SKM-1 treated with dmso at 0.1 percent for 144 hours (cell line): ENCODE measurements around the gene KISS1R.
A peak's percentile ranks its signal among the peaks of the same experiment; 100 is the strongest.
"Not testable (repeated sequence)": the region's sequence is repeated elsewhere in the genome, so short reads cannot be mapped to it uniquely, and the experiment has no call there.

Experiments
- DNase-seq: peaks from one replicate; lab custom pipeline; 2025; ENCODE audit not compliant: unreplicated experiment; lab: John Stamatoyannopoulos, UW

KISS1R gene

DNA sequence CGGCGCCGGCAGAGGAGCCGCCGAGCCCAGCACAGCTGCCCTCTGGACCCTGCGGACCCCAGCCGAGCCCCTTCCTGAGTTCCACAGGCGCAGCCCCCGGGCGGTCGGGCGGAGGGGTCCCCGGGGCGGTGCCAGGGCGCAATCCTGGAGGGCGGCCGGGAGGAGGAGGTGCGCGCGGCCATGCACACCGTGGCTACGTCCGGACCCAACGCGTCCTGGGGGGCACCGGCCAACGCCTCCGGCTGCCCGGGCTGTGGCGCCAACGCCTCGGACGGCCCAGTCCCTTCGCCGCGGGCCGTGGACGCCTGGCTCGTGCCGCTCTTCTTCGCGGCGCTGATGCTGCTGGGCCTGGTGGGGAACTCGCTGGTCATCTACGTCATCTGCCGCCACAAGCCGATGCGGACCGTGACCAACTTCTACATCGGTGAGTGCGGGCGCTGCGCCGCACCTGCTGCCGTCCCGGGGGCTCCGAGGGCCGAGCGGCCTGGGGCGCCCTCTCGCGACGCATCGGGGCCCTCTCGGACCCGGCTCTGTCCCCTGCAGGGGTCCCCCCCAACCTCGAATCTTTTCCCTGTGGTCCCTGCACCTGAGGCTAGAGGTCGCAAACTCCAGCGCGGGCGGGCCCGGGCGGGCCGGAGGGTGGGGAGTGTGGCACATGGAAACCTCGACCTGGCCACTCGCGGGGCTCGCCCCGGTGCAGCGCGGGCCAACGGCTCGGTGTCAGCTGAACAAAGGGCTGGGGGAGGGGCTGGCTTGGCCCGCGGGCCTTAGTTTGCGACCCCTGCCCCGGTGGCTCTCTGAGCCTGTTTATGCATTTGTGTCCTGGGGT is at the start of gene KISS1R:
KISS1R (plus strand) TSS at position 11 of the 829 bp plus-strand sequence; CDS start at position 181, 170 bp downstream.
- peak; percentile 24 for DNase-seq

GRCh38 chr19:867855-868457 is 49.2 kb upstream of the KISS1R start:
- no peak for DNase-seq

DNA sequence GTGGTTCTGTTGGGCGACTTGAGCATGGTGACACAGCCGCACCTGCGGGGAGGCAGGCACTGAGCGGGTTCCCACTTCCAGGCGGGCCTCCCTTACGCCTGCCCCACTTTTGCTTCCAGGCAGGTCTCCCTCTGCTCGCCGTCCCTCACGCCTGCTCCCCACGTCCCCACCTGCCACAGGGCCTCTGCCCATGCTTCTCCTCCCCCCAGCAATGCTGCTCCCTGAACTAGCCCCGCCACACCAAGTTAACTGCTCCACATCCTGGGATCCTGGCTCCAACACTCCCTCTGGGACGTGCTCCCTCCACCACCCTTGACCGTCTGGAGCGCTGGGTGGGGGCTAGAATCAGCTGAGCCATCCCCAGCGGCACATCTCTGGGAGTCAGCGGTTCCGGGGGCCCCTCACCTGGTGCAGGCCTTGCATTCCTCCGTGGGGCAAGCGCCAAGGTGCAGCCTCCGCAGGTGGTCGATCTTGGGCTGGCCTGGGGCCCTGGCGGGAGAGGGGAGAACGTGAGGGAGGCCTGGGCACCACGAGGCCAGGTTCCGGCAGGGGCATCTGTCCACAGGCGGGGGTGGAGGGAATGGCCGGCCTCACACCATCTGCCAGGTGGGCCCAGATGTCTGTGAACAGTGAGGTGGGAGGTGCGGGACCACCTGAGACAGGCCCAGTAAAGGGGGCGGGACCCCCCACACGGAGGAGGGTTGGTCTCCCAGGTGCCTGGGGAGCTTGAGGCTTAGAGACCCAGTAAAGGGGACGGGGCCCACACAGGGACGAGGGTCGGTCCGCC is 48.5 kb upstream of the KISS1R start:
- no peak for DNase-seq

- DNase-seq = no peak
Observed at GRCh38 chr19:869245-870177, 47.6 kb upstream of the KISS1R start.

DNA sequence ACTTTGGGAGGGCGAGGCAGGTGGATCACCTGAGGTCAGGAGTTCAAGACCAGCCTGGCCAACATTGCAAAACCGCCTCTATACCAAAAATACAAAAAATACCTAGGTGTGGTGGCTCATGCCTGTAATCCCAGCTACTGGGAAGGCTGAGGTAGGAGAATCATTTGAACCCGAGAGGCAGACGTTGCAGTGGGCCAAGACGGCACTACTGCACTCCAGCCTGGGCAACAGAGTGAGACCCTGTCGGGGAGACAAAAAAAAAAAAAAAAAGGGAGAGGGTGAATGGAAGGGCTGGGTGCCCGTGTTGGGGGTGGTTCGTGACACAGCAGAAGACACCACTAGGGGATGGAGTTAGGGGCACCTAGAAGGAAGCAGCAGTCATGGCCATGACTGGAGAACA is 46.8 kb upstream of the KISS1R start:
- no peak for DNase-seq

DNA sequence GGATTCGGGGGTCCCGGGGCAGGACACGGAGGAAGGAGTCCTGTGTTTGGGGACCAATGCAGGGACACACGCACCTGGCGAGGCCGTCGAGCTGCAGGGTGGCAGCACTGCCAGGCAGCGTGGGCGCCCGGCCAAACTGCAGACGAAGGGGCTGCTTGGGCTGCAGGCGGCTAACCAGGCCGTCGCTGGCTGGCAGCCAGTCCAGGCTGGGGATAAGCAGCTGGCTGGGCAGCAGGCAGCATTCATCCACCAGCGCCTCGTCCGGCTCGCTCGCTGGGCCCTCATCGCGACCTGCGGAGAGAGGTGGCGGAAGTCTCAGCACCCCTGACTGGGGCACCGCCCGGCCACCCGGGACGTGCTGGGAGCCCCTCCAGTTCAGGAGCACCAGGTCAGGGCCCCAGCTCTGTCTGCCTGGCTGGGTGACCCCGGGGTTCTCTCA is 46.2 kb upstream of the KISS1R start:
- DNase-seq = no peak

DNA sequence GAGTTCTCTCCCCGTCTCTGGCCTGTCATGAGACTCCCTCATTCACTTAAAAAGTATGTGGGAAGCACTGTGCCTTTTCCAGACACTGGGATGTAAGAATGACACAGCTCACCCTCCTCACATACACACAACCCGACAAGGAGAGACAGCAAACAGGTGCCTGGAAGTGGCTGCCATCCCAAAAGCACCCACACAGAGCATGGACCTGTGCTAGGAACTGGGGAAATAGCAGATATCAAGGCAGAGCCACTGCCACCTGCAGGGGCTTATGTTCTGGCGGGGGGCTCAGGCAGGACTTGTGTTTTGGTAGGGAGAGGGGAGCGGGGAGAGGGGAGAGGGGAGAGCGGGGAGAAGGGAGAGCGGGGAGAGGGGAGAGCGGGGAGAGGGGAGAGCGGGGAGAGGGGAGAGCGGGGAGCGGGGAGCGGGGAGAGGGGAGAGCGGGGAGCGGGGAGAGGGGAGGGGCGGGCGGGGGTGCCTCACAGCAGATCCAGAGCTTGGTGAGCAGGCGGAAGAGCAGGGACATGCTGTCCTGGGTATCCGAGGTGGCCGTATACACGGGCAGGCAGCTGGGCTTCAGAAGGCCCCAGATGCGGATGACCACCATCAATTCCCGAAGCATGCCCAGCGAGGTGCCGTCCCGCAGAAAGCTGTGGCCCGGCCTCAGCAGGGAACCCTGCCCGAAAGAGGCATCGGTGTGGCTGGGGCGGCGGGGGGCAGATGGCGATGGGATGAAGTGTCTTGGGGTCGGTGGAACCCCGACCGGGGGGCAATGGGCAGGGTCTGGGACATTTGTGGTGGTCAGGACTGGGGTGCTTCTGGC is 45.5 kb upstream of the KISS1R start:
- no peak for DNase-seq

DNA sequence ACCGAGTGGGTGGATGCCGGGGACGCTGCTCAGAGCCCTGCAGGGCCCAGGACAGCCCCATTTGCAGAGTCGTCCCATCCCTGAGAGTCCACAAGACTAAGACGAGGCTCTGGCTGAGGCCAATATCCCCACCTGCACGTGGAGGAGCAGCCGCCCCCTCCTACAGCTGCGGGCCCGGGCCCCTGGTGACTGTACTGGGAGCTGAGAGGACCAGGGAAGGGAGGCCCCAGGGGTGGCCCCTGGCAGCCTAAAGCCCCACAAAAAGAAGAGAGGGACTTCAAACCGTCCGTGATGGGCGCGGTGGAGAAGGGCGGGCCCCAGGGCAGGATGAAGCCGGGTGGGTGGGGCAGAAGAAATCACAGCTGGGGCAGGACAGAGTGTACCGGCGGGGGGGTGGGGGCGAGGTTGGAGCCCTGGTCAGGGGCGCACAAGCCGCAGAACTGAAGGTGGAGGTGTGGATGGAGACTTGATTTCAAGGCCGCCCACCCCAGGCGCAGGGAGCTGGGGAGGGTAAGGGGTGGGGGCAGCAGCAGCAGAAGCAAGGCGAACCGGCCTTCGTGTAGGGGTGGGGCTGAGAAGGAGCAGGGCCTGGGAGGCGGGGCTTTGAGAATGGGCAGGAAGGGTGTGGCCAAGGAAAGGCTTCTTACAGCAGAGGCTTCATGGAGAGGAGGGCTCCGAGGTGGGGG is 44.7 kb upstream of the KISS1R start:
- DNase-seq = peak; percentile 6

GRCh38 chr19:873084-873483 is 44.0 kb upstream of the KISS1R start:
- DNase-seq = no peak

DNA sequence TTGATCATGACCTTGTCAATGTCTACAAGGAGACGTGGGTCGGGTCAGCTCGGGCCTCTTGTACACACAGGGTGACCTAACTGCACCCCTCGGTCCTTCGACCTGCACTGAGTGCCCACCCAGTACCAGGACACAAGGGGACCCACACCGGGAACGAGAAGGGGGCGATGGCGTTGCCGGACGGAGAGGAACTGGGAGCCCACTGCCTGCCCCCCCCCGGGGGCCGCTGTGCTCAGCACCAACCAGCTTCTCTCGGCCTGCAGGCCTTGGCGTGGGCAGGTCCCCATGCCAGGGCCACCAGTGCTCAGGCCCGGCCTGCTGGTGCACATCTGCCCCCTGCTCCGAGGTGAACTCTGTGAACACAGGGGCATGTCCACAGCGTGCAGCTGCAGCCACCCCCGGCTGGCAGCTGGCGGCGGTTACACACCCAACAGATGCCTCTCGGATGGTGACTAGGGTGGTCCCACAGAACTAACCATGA is 43.5 kb upstream of the KISS1R start:
- DNase-seq = no peak

DNA sequence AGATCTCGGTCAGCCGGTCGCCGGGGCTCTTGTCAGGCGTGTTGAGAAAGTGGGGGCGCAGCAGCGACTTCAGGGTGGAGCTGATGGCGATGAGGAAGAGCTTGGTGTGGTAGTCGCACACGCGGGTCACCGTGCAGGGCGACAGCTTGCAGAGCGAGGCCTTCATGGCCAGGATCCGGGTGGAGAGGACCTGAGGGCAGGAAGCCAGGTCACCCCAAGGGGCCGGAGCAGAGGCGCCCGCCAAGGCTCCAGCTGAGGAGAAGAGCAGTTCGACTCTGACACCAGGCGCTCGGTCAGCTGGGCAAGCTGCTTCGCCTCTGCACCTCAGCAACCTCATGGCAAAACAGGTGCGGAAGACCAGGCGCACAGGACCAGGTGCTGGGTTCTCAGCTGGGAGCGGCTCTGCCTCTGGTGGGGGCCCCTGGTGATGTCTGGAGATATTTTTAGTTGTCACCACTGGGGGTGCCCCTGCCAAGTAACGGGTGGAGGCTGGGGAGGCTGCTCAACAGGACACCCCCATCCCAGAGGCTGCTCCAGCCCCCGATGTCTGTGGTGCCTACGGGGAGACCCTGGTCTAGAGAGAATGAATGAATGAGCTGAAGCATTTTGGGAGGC is 41.8 kb upstream of the KISS1R start:
- DNase-seq = no peak

DNA sequence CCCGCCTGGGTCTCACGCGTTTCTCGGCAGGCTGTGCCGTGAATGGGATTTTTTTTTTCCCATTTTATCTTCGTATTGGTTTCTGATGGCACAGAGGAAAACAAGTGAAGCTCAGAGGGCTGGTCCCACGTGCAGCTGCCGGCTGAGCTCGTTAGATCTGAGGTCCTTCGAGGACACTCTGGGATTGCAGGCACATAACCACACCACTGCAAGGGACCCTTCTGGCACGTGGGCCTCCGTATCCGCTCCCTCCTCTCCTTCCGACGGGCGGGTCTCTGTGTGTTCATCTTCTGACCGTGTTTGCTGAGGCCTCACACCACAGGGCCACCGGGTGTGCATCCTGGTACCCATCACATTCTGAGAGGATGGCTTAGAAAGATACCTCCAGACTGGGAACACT is 41.0 kb upstream of the KISS1R start:
- DNase-seq = no peak

DNA sequence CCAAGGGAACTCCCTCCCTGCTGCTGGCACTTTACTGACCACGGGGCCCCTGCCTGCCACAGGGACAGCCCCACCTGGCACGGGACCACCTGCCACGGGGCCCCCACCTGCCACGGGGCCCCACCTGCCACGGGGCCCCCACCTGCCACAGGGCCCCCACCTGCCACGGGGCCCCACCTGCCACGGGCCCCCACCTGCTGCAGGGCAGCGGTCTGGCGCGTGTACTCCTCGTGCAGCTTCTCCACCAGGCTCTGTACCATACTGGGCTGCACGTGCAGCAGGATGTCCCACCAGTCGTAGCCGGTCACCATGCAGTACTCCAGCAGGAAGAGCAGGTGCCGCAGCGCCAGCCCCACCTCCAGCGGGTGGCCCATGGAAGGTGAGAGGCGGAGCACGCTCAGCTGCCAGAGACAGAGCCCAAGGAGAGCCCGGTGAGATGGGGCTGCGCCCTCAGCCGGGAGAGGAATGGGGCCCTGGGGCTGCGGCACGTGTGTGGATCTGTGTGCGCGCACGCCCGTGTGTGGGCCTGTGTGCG is 40.3 kb upstream of the KISS1R start:
- DNase-seq = no peak

GRCh38 chr19:877992-878660 is 39.0 kb upstream of the KISS1R start:
- DNase-seq = not testable (repeated sequence)

- DNase-seq = not testable (repeated sequence)
Observed at GRCh38 chr19:878751-879561, 38.2 kb upstream of the KISS1R start.

DNA sequence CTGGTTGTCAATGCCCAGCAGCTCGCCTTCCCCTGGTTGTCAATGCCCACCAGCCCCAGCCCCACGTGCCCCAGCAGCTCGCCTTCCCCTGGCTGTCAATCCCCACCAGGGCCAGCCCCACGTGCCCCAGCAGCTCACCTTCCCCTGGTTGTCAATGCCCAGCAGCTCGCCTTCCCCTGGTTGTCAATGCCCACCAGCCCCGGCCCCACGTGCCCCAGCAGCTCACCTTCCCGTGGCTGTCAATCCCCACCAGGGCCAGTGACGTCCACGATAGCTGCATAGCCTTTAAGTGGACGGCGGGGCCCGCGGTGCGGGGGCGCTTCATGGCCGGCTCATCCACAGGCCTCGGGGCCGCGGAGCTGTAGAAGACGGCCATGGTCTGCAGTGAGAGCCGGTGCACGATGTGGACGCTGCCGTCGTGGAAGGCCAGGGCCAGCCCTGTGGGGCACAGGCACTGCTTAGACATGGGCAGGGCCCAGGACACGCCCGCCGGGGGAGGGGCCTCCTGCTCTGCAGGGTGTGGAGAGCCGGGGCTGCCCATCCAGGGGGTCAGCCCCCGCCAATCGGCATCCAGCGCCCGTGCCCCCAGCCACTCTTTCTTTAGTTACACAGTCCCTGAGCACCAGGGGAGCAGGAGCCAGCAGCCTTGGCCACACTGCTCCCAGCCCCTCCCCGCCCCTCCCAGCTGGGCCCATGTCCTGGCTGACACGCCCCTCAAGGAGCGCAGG is 37.3 kb upstream of the KISS1R start:
- no peak for DNase-seq
